Loucy (cell line): ENCODE measurements around the gene LRRC15.

Experiments used
- CTCF ChIP-seq: fragments of 200-600 bp; sonication (generic); conservative IDR thresholded peaks from 2 replicates; pipeline ENCODE4 v1.5.1; 2014; ENCODE audit warnings: mild to moderate bottlenecking, antibody characterized with exemption, low read length
- EZH2phosphoT487 ChIP-seq: fragments of 200-600 bp; IDR thresholded peaks from 2 replicates; pipeline ENCODE4 v1.6.1; 2018; ENCODE audit warnings: antibody characterized with exemption, mild to moderate bottlenecking, moderate library complexity, borderline replicate concordance

GRCh38 chr3:194320744-194321243 is 48.7 kb downstream of the LRRC15 start:
- TF ChIP-seq CTCF (no peak), EZH2phosphoT487 (no peak)
